C1 segment of cervical spinal cord (tissue), 14 donors: Measurements from ENCODE around the gene ARIH1.
A peak's percentile ranks its signal among the peaks of the same experiment; 100 is the strongest.

Experiments used
- DNase-seq, 14 donors: peaks; one replicate each; lab custom pipeline; 2025; lab: John Stamatoyannopoulos, UW

ARIH1 gene

GRCh38 chr15:72487070-72487797 is 13.1 kb downstream of the ARIH1 start:
- DNase-seq, result no peak

DNA sequence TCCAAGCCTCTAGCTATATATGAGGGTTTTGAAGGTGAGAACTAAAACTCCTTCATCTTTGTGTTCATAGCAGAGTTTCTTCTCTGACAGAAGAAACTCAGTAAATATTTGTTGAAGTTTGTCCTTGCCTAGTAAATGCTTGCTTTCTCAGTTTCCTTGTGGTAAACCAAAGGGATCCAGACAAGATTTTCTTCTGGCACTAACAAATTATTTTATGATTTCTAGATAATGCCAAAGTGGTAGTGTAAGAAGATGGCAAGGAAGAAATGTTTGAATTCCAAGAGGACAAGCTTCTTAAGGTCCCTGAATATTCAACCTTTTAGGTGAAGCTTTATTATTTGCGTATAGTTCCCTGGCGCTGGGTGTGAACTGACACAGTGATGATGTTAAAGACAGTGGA is 14.4 kb downstream of the ARIH1 start:
- DNase-seq, result no peak

DNA sequence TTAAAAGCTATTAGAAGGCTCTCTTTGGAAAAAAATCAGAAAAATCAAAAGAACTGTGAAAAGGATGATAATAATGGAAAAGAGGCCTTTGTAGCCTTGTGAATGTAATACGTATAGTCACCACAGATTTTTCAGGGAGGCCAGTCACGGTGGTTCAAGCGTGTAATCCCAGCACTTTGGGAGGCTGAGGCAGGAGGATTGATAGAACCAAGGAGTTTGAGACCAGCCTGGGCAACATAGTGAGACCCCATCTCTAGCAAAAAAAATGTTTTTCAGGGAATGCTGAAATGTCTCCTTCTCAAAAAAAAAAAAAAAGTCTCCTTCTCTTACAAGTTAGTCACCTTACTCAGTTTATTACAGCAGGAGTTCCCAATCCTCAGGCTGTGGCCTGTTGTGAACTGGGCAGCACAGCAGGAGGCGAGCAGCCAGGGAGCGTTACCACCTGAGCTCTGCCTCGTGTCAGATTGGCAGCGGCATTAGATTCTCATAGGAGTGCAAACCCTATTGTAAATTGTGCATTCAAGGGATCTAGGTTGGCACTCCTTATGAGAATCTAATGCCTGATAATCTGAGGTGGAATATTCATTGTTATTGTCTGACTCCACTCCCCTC is 15.9 kb downstream of the ARIH1 start:
- DNase-seq, result no peak

- DNase-seq, result no peak
These were observed 17.6 kb downstream of the ARIH1 start for GRCh38 chr15:72491768-72492167.

DNA sequence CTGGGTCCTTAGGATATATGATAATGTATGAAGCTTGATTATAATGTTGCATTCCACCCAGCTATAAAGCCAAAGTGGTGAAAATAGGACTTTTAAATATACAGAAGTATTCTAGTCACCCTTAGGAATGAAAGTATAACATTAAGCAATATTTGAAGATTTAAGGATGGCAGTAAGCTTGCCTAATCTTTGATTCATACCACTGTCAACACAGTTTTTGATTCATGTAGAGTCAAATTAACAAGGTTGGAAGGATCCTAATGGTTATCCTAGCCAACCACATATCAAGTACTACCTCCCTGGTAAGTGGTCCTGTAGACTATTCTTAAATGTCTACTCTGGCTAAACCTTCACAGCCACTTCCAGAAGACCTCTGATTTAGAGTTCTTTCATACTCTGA is 18.6 kb downstream of the ARIH1 start:
- no peak for DNase-seq

DNA sequence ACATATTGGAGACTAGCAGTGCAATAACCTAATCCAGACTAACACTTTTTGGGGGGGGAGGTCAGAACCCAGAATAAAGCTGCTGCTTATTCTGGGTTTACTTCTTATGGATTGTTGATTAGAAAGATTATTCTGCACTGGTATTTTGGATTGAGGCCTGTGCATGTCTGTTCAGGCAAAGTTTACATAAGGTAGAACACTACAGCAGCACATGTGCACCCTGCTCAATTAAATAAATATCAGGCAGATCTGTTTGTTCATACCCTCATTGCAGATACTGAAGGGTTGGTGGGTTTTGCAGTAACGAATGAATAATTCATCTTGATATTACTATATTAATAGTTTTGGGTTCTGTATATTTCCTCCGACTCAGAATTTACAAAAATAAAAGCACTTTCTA is 19.1 kb downstream of the ARIH1 start:
- DNase-seq, result no peak

- DNase-seq, result no peak
These were observed 20.9 kb downstream of the ARIH1 start for GRCh38 chr15:72495007-72495406.

- DNase-seq, result no peak
These were observed 22.7 kb downstream of the ARIH1 start for GRCh38 chr15:72496783-72497182.

- no peak for DNase-seq
These were observed 23.3 kb downstream of the ARIH1 start for GRCh38 chr15:72497402-72497801.

GRCh38 chr15:72502220-72502809 is 28.2 kb downstream of the ARIH1 start:
- peak in 1 of 14 donors; percentile 8 for DNase-seq

DNA sequence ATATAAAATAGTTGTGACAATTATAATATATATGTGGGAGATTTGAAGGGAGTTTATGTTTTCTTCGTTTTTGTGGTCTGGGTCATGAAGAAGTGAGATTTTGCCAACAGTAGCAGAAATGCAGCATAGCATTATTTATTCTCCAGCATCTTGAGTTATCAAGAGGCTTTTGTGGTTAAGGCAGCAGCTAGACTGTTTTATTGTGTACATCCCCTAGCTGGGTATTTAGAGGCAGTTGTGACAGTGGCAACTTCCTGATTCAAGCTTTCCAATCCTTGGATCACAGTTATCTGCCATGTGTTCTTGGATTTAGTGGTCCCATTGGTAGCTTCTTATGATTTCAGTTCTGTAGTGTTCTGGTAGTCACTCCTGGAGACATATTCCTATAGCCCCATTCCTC is 29.0 kb downstream of the ARIH1 start:
- DNase-seq, result no peak

GRCh38 chr15:72507402-72508092 is 33.4 kb downstream of the ARIH1 start:
- no peak for DNase-seq

- DNase-seq, result no peak
These were observed 35.4 kb downstream of the ARIH1 start for GRCh38 chr15:72509484-72509883.

- DNase-seq, result no peak
These were observed 37.4 kb downstream of the ARIH1 start for GRCh38 chr15:72511536-72511935.

GRCh38 chr15:72515591-72516389 is 41.7 kb downstream of the ARIH1 start:
- no peak for DNase-seq

DNA sequence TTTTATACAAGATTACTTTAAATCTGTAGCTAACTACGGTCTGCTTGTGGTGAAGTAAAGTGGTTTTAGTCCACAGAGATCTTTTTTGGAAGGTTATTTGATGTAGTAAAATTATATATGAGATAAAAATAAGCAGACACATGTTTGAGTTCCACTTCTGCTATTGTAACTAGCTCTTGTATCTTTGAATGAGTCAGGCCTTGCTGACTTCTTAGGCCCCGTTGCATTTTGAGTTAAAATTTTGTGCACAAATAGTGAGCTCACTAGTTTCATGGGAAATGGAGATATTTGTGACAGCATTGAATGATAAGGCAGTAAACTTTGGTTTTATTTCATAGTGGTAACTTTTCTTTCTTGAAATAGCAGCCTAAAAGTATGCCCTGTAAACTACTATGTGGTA is 42.6 kb downstream of the ARIH1 start:
- DNase-seq, result no peak

- peak in 1 of 14 donors; percentile 1 for DNase-seq
These were observed 47.6 kb downstream of the ARIH1 start for GRCh38 chr15:72521682-72522081.

- no peak for DNase-seq
These were observed 59.0 kb downstream of the ARIH1 start for GRCh38 chr15:72532991-72533601.

DNA sequence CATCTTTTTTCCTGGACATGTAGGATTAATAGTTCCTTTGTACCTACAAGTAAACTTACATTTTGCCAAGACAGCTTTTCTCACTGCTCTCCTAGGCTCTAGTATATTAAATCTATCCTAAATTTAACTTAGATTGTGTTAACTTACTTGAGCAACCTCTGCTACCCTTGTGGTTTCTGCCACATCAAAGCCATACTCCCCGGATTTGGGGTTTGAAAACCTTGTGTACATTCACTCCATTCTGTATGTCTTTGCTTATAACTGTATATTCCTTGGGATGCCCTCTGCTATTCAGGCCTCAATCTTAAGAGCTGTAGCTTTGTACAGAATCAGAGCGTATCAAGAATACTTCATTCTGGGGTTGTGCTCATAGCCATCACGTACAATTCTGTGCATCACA is 60.4 kb downstream of the ARIH1 start:
- DNase-seq, result no peak

DNA sequence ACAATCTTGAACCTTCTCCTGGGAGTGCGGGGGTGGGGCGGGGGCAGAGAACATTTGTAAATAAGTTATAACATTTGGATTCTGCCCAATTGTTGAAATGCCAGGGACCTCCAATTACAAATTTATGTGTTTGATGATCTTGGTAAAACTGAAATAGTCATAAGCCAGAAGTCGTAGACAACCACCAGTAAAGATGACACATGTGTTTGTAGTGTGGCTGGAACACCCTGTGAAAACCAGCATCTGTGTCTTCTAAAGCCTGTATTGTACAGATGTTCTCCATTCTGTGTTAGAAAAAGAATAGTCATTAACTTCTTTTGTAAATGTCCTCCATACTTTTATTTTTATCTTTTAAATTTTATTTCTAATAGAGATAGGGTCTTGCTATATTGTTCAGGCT is 61.8 kb downstream of the ARIH1 start:
- no peak for DNase-seq

DNA sequence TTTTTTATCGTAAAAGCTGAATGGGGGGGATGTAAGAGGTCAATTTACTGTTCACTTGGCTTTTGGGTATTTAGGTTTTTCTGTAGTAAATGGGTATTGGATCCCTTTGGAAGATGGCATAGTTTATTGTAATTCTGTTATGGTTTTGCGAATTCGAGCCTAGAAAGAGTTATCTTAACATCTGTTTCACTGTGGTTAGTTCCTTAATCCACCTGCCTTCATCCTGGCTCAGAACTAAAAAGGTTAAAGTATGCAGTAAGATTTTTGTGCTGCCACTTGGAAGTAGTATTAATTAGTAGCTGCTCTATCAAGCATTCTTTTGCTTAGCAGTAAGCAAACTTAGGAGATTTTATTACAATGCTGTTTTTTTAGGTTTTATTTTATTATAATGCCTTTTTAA is 62.4 kb downstream of the ARIH1 start:
- no peak for DNase-seq
